Activated CD8-positive, alpha-beta T cell treated with anti-CD3 and anti-CD28 coated beads, Interleukin-2, amount 10 ng/mL, durations not matched to agents 7 days and 5 days (primary cell): Measurements from ENCODE around the gene MRM1. TPM values are rescaled to one million over a fixed set of nuclear protein-coding genes. Genes with fewer than 3 reads are reported as not detected.

ENCODE experiments used
- ATAC-seq: fragments of 150-1000 bp; cut with Tn5 transposase; one replicate; pipeline ENCODE4 v1.10.0; 2021; ENCODE audit warnings: moderate library complexity
- CTCF ChIA-PET: fragments of 350-600 bp; sonication (Branson Sonifier 250); formaldehyde crosslinking; loops from one replicate; lab custom pipeline; 2021; ENCODE audit warnings: antibody characterized with exemption; lab: Charles Lee
- POLR2A ChIA-PET: fragments of 350-600 bp; sonication (Branson Sonifier 250); formaldehyde crosslinking; loops from one replicate; lab custom pipeline; 2021; ENCODE audit warnings: antibody characterized with exemption; lab: Charles Lee
- DNase-seq: peaks from one replicate; pipeline ENCODE4 v3.0.0-alpha.2; 2020
- H3K27ac Mint-ChIP-seq: one replicate; pipeline ENCODE4 v1.8.0; 2021; ENCODE audit warnings: mild to moderate bottlenecking, mixed read lengths
- H3K27me3 Mint-ChIP-seq: one replicate; pipeline ENCODE4 v1.8.0; 2021; ENCODE audit warnings: low read depth, mixed read lengths
- H3K36me3 Mint-ChIP-seq: one replicate; pipeline ENCODE4 v1.8.0; 2021; ENCODE audit warnings: low read depth, mixed read lengths
- H3K4me1 Mint-ChIP-seq: one replicate; pipeline ENCODE4 v1.8.0; 2021; ENCODE audit warnings: low read depth, mixed read lengths
- H3K4me3 Mint-ChIP-seq: one replicate; pipeline ENCODE4 v1.8.0; 2021; ENCODE audit warnings: mild to moderate bottlenecking, mixed read lengths
- H3K9me3 Mint-ChIP-seq: one replicate; pipeline ENCODE4 v1.8.0; 2022; ENCODE audit warnings: mixed read lengths; ENCODE audit not compliant: insufficient read depth
- total RNA-seq, 2 experiments: library from RNA; stranded (reverse); gene quantifications; one replicate each; pipeline ENCODE4 v1.2.3, GENCODE V29; 2021

Gene MRM1
- total RNA-seq, 2 experiments from 2014 or later: 10.7 to 13.1 TPM

GRCh38 chr17:36592316-36592715, 9.1 kb upstream of the MRM1 start:
- H3K9me3 Mint-ChIP-seq: no peaks in the 10 kb centered on the region
- ATAC-seq (no peak), DNase-seq (no peak)
- peaks cover 31% of the 10 kb centered on the region for H3K36me3 Mint-ChIP-seq
- POLR2A ChIA-PET: interaction anchor here (1.2 to 3.6 kb wide), 2 partner anchors 9 to 15 kb away, joined by 3 to 22 read pairs; partner anchors contain the start of gene MRM1
- peaks cover 46% of the 10 kb centered on the region for H3K4me1 Mint-ChIP-seq
- H3K4me3 Mint-ChIP-seq: peak overlapping the region; percentile 57
- no peaks in the 10 kb centered on the region for H3K27me3 Mint-ChIP-seq
- CTCF ChIA-PET: interaction anchor here (1.0 to 8.6 kb wide), 2 partner anchors 10 to 36 kb away, joined by 3 to 70 read pairs; partner anchors contain the start of gene MRM1
- no peak overlapping the region for H3K27ac Mint-ChIP-seq

- ChIA-PET CTCF (interaction anchor here (1.0 to 8.6 kb wide), 2 partner anchors 9 to 36 kb away, joined by 3 to 70 read pairs; partner anchors contain the start of gene MRM1), POLR2A (interaction anchor here (0.6 to 3.6 kb wide), 3 partner anchors 9 to 47 kb away, joined by 3 to 22 read pairs (median 4); partner anchors contain the start of gene MRM1)
- Mint-ChIP-seq H3K36me3 (peaks cover 26% of the 10 kb centered on the region), H3K9me3 (no peaks in the 10 kb centered on the region), H3K4me3 (peak overlapping the region; percentile 57), H3K27me3 (no peaks in the 10 kb centered on the region), H3K4me1 (peaks cover 46% of the 10 kb centered on the region), H3K27ac (no peak overlapping the region)
- no peak for DNase-seq
- ATAC-seq: no peak
Measured at GRCh38 chr17:36592716-36593321, 8.6 kb upstream of the MRM1 start.

GRCh38 chr17:36593656-36594316, 7.6 kb upstream of the MRM1 start:
- Mint-ChIP-seq H3K36me3 (peaks cover 18% of the 10 kb centered on the region), H3K27me3 (no peaks in the 10 kb centered on the region), H3K4me1 (peaks cover 44% of the 10 kb centered on the region), H3K27ac (no peak overlapping the region), H3K4me3 (no peak overlapping the region), H3K9me3 (no peaks in the 10 kb centered on the region)
- DNase-seq: no peak
- no peak for ATAC-seq
- ChIA-PET POLR2A (interaction anchor here (0.6 to 3.6 kb wide), 3 partner anchors 8 to 48 kb away, joined by 3 to 22 read pairs (median 4); partner anchors contain the start of gene MRM1), CTCF (interaction anchor here (8.6 kb wide), 1 partner anchor 9 kb away, joined by 70 read pairs; the partner anchor contains the start of gene MRM1)

- ATAC-seq: no peak
- no peak for DNase-seq
- CTCF ChIA-PET: interaction anchor here (0.6 to 8.6 kb wide), 2 partner anchors 7 to 649 kb away, joined by 3 to 70 read pairs; partner anchors contain the start of gene MRM1
- no peak overlapping the region for H3K27ac Mint-ChIP-seq
- POLR2A ChIA-PET: no interaction called here
- H3K9me3 Mint-ChIP-seq: no peaks in the 10 kb centered on the region
- H3K36me3 Mint-ChIP-seq: peaks cover 10% of the 10 kb centered on the region
- H3K27me3 Mint-ChIP-seq: no peaks in the 10 kb centered on the region
- H3K4me3 Mint-ChIP-seq: no peak overlapping the region
- H3K4me1 Mint-ChIP-seq: peaks cover 36% of the 10 kb centered on the region
Measured at GRCh38 chr17:36594626-36595401, 6.6 kb upstream of the MRM1 start.

GRCh38 chr17:36597226-36597625, 4.2 kb upstream of the MRM1 start:
- ATAC-seq (no peak), DNase-seq (no peak)
- ChIA-PET POLR2A (interaction anchor here (0.5 kb wide), 1 partner anchor 29 kb away, joined by 4 read pairs; no protein-coding TSS in a partner anchor), CTCF (no interaction called here)
- Mint-ChIP-seq H3K4me3 (no peak overlapping the region), H3K27ac (no peak overlapping the region), H3K9me3 (no peaks in the 10 kb centered on the region), H3K27me3 (no peaks in the 10 kb centered on the region), H3K4me1 (peaks cover 32% of the 10 kb centered on the region), H3K36me3 (no peaks in the 10 kb centered on the region)

GRCh38 chr17:36597866-36598777, 3.3 kb upstream of the MRM1 start:
- POLR2A ChIA-PET: interaction anchor here (0.5 kb wide), 1 partner anchor 28 kb away, joined by 4 read pairs; no protein-coding TSS in a partner anchor
- no peaks in the 10 kb centered on the region for H3K27me3 Mint-ChIP-seq
- H3K4me1 Mint-ChIP-seq: peaks cover 28% of the 10 kb centered on the region
- CTCF ChIA-PET: interaction anchor here (1.4 to 1.7 kb wide), 2 partner anchors 450 to 642 kb away, joined by 3 to 4 read pairs; no protein-coding TSS in a partner anchor
- H3K4me3 Mint-ChIP-seq: no peak overlapping the region
- H3K27ac Mint-ChIP-seq: no peak overlapping the region
- no peak for ATAC-seq
- no peaks in the 10 kb centered on the region for H3K36me3 Mint-ChIP-seq
- DNase-seq: no peak
- no peaks in the 10 kb centered on the region for H3K9me3 Mint-ChIP-seq

GRCh38 chr17:36598951-36599401, 2.4 kb upstream of the MRM1 start:
- H3K4me1 Mint-ChIP-seq: peaks cover 25% of the 10 kb centered on the region

GRCh38 chr17:36599546-36600250, 1.7 kb upstream of the MRM1 start:
- ChIA-PET CTCF (interaction anchor here (1.1 to 4.7 kb wide), 4 partner anchors 9 to 774 kb away, joined by 3 to 70 read pairs (median 4); partner anchors contain the start of gene DHRS11), POLR2A (interaction anchor here (0.9 kb wide), 1 partner anchor 11 kb away, joined by 3 read pairs; no protein-coding TSS in a partner anchor)
- no peak overlapping the region for H3K4me3 Mint-ChIP-seq
- H3K36me3 Mint-ChIP-seq: peaks cover 6% of the 10 kb centered on the region
- no peaks in the 10 kb centered on the region for H3K9me3 Mint-ChIP-seq
- ATAC-seq: no peak
- no peaks in the 10 kb centered on the region for H3K27me3 Mint-ChIP-seq
- H3K4me1 Mint-ChIP-seq: peaks cover 30% of the 10 kb centered on the region
- H3K27ac Mint-ChIP-seq: no peak overlapping the region
- no peak for DNase-seq

More at GRCh38 chr17:36598951-36599401, 2.4 kb upstream of the MRM1 start:
- no peak overlapping the region for H3K4me3 Mint-ChIP-seq
- no peak overlapping the region for H3K27ac Mint-ChIP-seq
- DNase-seq (no peak), ATAC-seq (no peak)
- no peaks in the 10 kb centered on the region for H3K27me3 Mint-ChIP-seq
- H3K36me3 Mint-ChIP-seq: peaks cover under 1% of the 10 kb centered on the region
- CTCF ChIA-PET: interaction anchor here (1.1 to 1.7 kb wide), 3 partner anchors 449 to 774 kb away, joined by 3 to 4 read pairs (median 3); no protein-coding TSS in a partner anchor
- no peaks in the 10 kb centered on the region for H3K9me3 Mint-ChIP-seq
- POLR2A ChIA-PET: interaction anchor here (0.9 kb wide), 1 partner anchor 10 kb away, joined by 3 read pairs; no protein-coding TSS in a partner anchor

GRCh38 chr17:36600465-36600864, 918 bp upstream of the MRM1 start:
- Mint-ChIP-seq H3K36me3 (peaks cover 10% of the 10 kb centered on the region), H3K27ac (peak overlapping the region; percentile 88), H3K27me3 (no peaks in the 10 kb centered on the region), H3K4me1 (peaks cover 37% of the 10 kb centered on the region), H3K4me3 (peak overlapping the region; percentile 88), H3K9me3 (no peaks in the 10 kb centered on the region)
- no peak for ATAC-seq
- DNase-seq: no peak
- ChIA-PET CTCF (interaction anchor here (0.7 to 4.7 kb wide), 8 partner anchors 10 to 773 kb away, joined by 3 to 70 read pairs (median 22); partner anchors contain the start of gene DHRS11), POLR2A (interaction anchor here (1.7 to 2.0 kb wide), 5 partner anchors 8 to 123 kb away, joined by 5 to 22 read pairs (median 7); partner anchors contain the start of genes DHRS11 and GGNBP2)
